ENCODE measurements around the gene CERK. TPM values are rescaled to one million over a fixed set of nuclear protein-coding genes. Genes with fewer than 3 reads are reported as not detected.
A peak's percentile ranks its signal among the peaks of the same experiment; 100 is the strongest.

The CERK gene
- total RNA-seq, 3 donors from 2014 or later: 23.3 to 37.3 (median 26.5) TPM

DNA sequence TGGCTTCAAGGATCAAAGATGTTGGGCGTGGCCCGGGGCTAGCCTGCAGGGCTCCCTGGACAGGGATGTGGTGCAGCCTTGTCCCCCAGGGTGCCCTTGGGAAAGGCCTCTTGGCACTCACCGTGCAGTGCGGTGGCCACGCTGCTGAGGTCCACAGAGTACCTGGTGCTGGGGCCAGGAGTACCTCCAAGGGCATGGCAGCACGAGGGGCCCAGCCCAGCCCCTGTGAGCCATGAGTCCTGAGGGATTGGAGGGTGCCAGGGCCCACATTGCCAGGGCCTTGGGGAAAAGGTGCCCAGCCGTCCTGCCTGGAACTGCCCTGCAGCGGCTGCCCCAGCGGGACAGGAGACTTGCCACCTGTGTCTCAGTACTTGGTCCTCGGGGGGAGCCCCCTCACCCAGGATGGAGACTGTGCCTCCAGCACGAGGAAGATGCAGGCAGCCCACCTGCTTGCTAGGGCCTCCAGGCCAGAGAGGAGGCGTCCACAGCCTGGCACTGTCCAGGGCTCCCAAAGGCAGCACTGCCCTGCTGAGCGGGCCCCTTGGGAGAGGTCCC, 73.7 kb downstream of the CERK start:
- DNase-seq (ENCODE audit: low spot score in 2 of 2): no peak
- TF ChIP-seq POLR2AphosphoS5 (IDR thresholded peaks at IDR 0.05): no peak
- TF ChIP-seq, protein P1, sequence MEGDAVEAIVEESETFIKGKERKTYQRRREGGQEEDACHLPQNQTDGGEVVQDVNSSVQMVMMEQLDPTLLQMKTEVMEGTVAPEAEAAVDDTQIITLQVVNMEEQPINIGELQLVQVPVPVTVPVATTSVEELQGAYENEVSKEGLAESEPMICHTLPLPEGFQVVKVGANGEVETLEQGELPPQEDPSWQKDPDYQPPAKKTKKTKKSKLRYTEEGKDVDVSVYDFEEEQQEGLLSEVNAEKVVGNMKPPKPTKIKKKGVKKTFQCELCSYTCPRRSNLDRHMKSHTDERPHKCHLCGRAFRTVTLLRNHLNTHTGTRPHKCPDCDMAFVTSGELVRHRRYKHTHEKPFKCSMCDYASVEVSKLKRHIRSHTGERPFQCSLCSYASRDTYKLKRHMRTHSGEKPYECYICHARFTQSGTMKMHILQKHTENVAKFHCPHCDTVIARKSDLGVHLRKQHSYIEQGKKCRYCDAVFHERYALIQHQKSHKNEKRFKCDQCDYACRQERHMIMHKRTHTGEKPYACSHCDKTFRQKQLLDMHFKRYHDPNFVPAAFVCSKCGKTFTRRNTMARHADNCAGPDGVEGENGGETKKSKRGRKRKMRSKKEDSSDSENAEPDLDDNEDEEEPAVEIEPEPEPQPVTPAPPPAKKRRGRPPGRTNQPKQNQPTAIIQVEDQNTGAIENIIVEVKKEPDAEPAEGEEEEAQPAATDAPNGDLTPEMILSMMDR (IDR thresholded peaks at IDR 0.05): no peak
- intact Hi-C loops (cut with DNase I; ENCODE audit: low total_unique reads): no loop called here
- Histone ChIP-seq H3K36me3 (no peaks in the 10 kb centered on the region), H3K27me3 (no peaks in the 10 kb centered on the region), H3K4me1 (peaks cover 0 to 8% of the 10 kb centered on the region in 2 donors), H3K4me3 (no peak overlapping the region), H3K9me3 (no peaks in the 10 kb centered on the region), H3K27ac (no peak overlapping the region)

DNA sequence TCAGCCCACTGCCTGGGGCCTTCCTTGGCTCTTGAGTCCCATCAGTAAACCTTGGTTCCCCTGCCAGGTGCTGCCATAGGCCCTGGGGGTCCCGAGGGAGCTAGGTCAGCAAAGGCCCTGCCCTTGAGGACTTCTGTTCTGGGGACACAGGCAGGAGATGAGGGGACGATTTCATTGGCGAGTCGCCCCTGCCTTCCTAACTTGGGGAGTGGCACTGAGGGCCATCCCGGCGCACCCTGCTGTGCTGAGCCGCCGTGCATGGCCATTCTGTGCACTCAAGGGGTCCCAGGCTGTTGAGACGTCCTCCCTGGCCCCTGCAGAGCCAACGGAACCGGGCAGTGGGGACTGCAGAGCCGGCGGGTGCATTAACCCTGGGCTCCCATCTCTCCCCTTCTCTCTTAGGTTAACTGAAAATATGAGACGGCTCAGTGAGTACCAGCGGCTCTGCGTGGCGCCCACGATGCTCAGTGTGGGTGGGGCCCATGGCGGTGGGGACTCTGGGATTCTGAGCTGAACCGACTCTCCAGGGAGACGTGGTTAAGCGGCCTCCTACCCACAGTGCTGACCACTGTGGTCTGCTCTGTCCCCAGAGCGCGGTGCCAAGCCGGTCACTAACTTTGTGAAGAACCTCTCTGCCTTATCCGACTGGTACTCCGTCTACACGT, 74.5 kb downstream of the CERK start:
- TF ChIP-seq POLR2AphosphoS5 (IDR thresholded peaks at IDR 0.05): no peak
- no peak for TF ChIP-seq POLR2A (IDR thresholded peaks at IDR 0.05)
- TF ChIP-seq, protein P1 (IDR thresholded peaks at IDR 0.05): no peak
- Histone ChIP-seq H3K9me3 (no peaks in the 10 kb centered on the region), H3K27me3 (no peaks in the 10 kb centered on the region), H3K4me3 (no peak overlapping the region), H3K4me1 (peaks cover 0 to 8% of the 10 kb centered on the region in 2 donors), H3K27ac (no peak overlapping the region), H3K36me3 (no peaks in the 10 kb centered on the region)
- DNase-seq (ENCODE audit: low spot score in 2 of 2): no peak
- intact Hi-C loops (cut with DNase I; ENCODE audit: low total_unique reads): no loop called here

DNA sequence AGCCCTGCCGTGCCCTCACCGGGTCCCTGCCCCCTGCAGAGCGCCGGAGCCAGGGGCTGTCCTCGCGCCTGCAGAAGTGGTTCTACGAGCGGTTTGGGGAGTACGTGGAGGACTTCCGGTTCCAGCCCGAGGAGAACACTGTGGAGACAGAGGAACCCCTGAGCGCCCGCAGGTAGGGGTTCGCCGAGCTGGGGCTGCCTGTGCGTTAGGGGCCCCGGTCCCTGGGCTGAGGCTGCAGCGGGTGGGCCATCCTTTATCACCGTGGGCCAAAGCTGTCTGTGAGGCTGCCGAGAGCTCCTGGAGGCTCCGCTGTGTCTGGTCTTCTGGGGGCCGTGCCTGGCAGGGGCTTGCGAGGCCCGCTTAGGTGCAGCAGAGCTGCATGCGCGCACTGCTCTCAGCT, 75.1 kb downstream of the CERK start:
- TF ChIP-seq POLR2A (IDR thresholded peaks at IDR 0.05) (no peak), POLR2AphosphoS5 (IDR thresholded peaks at IDR 0.05) (no peak)
- TF ChIP-seq, protein P1 (IDR thresholded peaks at IDR 0.05): no peak
- intact Hi-C loops (cut with DNase I; ENCODE audit: low total_unique reads): no loop called here
- no peaks in the 10 kb centered on the region for H3K27me3 ChIP-seq
- no peak overlapping the region for H3K27ac ChIP-seq
- H3K36me3 ChIP-seq: no peaks in the 10 kb centered on the region
- no peak overlapping the region for H3K4me3 ChIP-seq
- H3K9me3 ChIP-seq: no peaks in the 10 kb centered on the region
- no peak for DNase-seq (ENCODE audit: low spot score in 2 of 2)
- peaks cover 0 to 8% of the 10 kb centered on the region in 2 donors for H3K4me1 ChIP-seq

DNA sequence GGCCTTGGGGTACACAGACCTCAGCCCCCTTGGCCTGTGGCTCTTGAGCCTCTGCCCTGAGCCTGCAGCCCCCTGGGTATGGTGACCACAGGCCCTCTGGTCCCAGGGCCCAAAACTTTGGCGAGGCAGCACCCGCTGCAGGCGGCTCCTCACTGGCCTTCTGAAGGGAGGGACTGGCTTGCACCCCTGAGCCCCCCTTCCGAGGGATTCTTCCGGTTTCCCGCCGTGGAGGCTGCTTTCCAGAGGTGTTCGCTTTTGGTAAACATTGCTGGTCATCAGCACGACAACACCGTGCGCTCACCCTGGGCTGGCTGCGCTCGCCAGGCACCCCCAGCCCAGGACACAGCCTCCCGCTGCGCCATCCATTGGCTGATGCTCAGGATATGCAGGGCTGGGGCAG, 75.8 kb downstream of the CERK start:
- H3K4me1 ChIP-seq: peaks cover 0 to 8% of the 10 kb centered on the region in 2 donors
- H3K27ac ChIP-seq: peak overlapping the region in 1 of 2 donors; percentile 75
- no peaks in the 10 kb centered on the region for H3K9me3 ChIP-seq
- no peak for DNase-seq (ENCODE audit: low spot score in 2 of 2)
- intact Hi-C loops (cut with DNase I; ENCODE audit: low total_unique reads): no loop called here
- H3K36me3 ChIP-seq: no peaks in the 10 kb centered on the region
- no peak for TF ChIP-seq POLR2AphosphoS5 (IDR thresholded peaks at IDR 0.05)
- no peak overlapping the region for H3K4me3 ChIP-seq
- H3K27me3 ChIP-seq: no peaks in the 10 kb centered on the region

DNA sequence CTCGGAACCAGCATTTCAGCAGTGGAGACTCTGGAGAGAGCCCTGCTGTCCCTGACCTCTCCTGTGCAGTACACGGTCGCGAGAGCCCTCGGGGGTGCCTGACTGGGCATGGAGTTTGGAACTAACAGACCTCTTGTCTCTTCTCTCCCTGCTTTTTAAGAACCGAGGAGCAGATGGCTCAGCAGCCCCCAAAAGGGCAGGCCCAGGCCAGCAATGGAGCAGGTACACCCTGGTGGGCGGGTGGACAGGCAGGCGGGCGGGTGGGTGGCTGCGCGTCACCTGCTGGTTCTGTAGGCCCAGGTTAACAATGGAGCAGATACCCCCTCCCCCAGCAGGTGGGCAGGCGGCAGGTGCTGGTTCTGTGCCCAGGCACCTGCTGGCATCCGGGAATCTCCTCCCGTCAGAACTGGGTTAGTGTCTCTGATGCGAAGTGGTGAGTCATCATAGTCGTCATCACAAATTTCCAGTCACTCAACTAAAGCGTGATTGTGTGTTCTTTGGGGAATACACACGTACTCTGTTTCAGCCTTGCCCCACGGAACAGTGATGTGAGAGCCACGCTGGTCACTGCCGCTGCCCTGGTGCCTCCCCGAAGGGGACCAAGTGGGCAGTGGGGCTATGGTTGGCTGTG, 76.7 kb downstream of the CERK start:
- Histone ChIP-seq H3K27me3 (no peaks in the 10 kb centered on the region), H3K4me1 (peaks cover 0 to 8% of the 10 kb centered on the region in 2 donors), H3K36me3 (no peaks in the 10 kb centered on the region), H3K27ac (peak overlapping the region; percentile 52 to 75), H3K9me3 (no peaks in the 10 kb centered on the region), H3K4me3 (peak overlapping the region in 1 of 3 donors; percentile 4)
- intact Hi-C loops (cut with DNase I; ENCODE audit: low total_unique reads): no loop called here
- TF ChIP-seq POLR2AphosphoS5 (IDR thresholded peaks at IDR 0.05): no peak
- no peak for TF ChIP-seq POLR2A (IDR thresholded peaks at IDR 0.05)
- TF ChIP-seq, protein P1 (IDR thresholded peaks at IDR 0.05): no peak
- DNase-seq (ENCODE audit: low spot score in 2 of 2): peak in 1 of 2 donors; percentile 60
